HG03460 (cell line): ENCODE measurements around the gene PLCD1.

Experiments used
- ATAC-seq: cut with Tn5 transposase; IDR thresholded peaks from one replicate; pipeline ENCODE4 v1.9.1; 2021; ENCODE audit not compliant: unreplicated experiment

Gene PLCD1

GRCh38 chr3:38017445-38018295 is 11.8 kb downstream of the PLCD1 start:
- ATAC-seq, result no peak

DNA sequence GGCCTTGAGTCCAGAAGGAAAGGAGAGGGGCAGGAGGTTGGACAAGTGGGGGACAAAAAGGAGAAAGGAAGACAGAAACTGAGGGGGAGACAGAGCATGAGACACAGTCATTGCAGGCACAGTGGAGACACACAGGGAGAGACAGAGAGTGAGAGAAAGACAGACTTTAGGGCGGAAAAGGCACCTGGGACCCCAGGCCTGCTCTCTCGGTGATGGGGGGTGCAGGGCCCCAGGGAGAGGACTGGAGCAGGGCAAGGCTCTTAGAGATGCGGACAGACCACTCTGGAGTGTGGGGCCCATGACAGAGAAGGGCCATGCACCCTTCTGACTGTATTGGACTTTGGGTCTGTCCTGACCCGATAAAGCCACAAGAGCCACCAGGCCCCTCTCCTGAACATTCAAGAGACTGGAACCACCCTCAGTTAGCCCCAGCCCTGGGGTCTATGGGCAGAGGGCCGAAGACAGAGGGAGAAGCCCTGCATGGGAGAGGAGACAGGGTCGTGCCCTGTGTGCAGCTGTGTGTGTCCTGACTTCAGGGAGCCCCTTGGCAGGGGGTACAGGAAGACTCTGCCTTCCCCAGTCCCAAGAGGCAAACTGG is 12.5 kb downstream of the PLCD1 start:
- ATAC-seq, result no peak

GRCh38 chr3:38016410-38016809 is 13.0 kb downstream of the PLCD1 start:
- ATAC-seq, result no peak

DNA sequence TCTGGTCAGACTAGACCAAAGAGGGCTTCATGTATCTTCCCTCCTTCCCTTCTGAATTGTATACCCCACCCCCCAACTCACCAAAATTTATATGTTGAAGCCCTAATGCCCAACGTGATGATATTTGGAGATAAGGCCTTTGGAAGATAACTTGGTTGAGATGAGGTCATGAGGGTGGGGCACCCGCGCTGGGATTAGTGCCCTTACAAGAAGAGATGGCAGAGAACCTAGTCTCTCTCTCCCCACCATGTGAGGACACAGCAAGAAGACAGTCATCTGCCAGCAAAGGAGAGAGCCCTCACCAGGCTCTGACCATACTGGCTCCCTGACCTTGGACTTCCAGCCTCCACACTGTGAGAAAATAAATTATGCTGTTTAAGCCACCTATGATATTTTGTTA is 13.5 kb downstream of the PLCD1 start:
- no peak for ATAC-seq

DNA sequence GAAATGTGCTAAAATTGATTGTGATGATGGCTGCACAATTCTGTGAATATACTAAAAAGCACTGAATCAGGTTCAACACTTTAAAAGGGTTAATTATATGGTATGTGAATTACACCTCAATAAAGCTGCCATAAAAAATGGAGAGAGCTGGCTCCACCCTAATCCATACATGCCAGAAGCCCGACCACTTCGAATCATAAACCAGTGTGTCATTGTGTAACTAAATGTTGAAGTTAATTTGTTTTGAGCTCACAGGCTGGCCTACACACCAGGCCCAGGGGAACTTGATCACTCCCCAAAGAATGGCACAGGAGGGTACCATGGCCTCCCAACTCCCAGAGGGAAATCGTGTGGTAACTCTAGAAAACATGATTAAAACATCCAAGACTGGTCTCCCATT is 14.0 kb downstream of the PLCD1 start:
- ATAC-seq, result no peak

DNA sequence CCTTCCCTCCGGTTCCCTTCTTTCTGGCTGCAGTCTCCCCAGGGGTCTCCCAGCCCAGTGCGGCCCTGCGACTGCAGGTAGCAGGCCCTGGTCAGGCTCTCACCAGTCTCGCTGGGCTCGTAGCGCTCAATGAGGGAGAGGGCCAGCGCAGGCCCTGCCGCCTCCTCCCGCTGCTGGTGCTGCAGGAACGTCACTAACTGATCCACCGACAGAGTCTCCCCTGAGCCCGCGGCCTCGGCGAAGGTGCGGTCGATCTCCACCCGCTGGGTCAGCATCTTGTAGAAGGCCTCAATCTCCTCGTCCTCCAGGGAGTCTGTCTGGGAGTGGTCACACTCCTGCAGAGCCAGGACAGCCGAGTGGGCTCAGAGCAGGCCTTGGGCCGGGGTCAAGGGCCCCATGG is 18.3 kb downstream of the PLCD1 start:
- ATAC-seq, result no peak

DNA sequence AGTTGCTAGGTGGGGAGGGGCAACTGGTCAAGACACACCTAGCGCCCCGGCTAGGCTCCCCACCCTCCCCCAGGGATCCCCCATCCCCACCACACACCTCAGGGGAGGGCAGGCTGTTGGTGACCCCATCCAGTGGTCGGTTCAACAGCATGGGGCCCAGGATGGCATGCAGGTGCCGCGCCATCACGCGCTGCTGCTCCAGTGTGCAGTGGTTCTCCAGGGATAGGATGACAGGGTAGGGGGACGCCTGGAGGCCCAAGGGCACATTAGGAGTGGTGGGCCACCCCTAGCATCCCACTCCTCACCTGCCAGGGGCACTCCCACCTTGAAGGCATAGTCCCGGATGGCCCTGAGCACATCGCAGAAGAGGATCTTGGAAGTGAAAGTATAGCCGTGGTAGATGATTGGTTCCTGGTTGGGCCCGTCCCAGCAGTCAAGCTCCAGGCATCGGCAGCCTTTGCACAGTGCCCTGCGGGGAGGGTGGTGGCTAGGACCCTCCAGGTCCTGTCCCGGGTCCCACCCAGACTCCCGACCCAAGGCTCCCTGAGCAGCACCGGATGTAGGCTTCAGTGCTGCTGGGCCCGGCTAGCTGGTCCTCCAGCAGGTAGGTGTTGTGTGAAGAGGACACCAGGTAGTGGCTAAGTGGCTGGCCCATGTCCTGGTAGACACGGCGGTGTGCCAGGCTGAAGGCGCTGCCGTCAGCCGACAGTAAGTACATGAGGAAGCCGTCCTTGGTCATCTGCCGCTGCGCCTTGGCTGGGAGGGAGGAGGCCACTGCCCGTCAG is 19.4 kb downstream of the PLCD1 start:
- ATAC-seq, result no peak

- no peak for ATAC-seq
These were observed 20.4 kb downstream of the PLCD1 start for GRCh38 chr3:38008971-38009580.

DNA sequence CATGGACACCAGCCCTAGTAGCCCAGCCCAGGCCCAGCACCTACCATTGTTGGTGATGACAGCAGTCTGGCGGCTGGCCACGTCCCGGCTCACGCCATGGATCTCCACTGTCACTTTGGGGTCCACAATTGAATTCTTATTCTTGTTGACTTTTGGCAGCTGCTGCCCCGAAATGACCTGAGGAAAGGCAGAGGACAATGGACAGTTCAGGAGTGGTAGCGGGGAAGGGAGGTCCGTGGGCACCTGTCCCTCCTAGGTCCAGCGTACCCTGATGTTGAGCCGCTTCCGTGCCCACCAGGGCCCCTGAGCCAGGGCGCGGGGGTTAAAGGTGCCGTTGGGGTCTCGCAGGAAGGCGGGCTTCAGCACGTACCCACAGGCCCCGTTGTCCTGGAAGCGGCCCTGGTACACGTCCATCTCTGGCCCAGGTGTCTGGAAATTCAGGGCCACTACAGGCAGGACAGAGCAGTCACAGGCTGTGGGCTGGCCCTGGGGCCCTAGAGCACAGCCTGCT is 21.2 kb downstream of the PLCD1 start:
- ATAC-seq, result no peak

GRCh38 chr3:38007754-38008090 is 21.7 kb downstream of the PLCD1 start:
- ATAC-seq, result no peak

DNA sequence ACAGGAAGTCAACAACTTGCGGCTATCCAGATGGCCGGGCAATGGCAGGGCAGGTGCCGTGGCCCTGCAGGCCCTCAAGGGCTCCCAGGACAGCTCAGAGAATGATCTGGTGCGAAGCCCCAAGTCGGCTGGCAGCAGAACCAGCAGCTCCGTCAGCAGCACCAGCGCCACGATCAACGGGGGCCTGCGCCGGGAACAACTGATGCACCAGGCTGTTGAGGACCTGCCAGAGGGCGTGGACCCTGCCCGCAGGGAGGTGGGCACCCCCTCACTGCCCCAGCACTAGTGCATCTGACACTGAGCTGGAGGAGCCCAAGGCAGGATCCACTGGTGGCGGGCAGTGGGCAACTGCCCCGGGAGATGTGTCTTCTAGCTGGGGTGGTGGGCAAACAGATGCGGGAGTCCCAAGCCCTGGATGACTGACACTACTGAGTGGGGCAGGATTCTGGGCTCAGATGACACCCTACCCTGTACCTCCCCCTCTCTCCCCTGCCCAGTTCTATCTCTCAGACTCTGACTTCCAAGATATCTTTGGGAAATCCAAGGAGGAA is 22.9 kb downstream of the PLCD1 start:
- no peak for ATAC-seq

- no peak for ATAC-seq
These were observed 23.4 kb downstream of the PLCD1 start for GRCh38 chr3:38006031-38006430.

DNA sequence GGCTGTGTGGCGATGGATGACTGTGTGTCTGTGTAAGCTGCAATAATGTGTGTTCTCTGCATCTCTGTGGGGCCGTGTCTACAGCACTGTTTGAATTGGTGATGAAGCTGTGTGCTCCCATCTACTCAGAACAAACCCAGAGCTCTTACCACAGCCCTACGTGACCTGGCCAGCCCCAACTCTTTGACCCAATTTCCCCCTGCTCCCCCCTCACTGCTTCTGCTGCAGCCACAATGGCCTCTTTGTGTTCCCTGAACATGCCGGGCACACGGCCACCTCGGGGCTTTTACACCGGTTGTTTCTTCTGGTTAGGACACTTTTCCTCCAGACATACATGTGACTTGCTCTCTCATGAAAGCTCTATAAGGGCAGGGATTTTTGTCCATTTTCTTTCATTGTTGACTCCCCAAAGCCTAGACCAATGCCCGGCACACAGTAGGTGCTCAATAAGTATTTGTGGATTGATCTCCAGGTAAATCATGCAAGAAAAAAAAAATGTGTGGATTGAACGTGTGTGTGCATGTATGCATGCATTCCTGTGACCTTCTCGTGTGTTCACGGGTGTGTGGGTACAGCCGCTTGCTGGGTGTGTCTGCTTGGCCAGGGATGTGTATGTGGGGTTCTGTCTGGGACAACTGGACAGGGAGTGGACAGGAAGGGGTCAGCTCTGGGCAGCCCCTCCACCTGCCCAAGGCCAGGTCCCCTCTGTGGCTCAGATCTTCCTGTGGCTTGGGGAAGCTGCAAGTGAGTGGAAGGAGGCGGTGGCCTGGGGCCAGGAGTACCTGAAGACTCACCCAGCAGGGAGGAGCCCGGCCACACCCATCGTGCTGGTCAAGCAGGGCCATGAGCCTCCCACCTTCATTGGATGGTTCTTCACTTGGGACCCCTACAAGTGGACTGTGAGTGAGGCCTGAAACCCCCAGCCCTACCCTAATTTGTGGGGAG is 24.1 kb downstream of the PLCD1 start:
- no peak for ATAC-seq

- ATAC-seq, result no peak
These were observed 24.9 kb downstream of the PLCD1 start for GRCh38 chr3:38004415-38005075.

- ATAC-seq, result no peak
These were observed 25.5 kb downstream of the PLCD1 start for GRCh38 chr3:38003817-38004414.

DNA sequence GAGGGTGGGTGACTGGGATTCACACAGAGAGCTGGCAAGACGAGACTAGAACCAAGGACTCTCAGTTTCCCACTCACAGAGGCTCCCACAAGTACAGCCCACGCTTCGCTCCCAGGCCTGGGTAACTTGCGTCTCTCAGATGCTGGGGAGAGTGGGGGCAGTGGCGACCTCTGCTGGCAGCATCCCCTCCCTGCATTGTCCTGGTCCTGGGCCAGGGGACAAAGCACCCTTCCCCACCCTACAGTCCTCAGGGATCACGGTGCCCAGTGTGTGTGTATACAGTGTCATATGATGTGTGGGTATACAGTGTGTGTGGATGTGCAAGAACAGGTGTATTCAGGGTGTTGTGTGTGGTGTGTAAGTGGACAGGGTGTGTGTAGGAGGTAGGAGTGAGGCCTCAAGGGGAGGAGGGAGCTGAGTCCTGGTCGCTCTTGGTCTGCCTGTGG is 26.0 kb downstream of the PLCD1 start:
- no peak for ATAC-seq

DNA sequence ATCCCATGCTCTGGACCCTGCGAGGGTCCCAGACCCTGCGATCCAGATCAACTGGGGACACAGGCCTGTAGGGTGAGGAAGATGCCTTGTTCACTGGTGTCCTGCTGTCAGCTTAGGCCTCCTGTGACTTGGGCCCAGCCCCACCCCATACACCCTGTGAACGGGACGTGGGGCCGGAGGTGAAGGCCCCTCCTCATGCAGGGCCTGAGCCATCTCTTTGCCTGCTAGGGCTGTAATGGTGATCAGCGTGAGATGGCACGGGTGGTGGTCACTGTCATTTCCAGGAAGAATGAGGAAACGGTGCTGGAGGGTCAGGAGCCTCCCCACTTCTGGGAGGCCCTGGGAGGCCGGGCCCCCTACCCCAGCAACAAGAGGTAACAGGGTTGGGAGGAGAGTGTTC is 26.5 kb downstream of the PLCD1 start:
- ATAC-seq, result no peak

GRCh38 chr3:38002291-38002876 is 27.1 kb downstream of the PLCD1 start:
- no peak for ATAC-seq
